Tibial nerve (tissue), 4 donors: ENCODE data around the gene ARHGEF19. TPM values are rescaled to one million over a fixed set of nuclear protein-coding genes. Genes with fewer than 3 reads are reported as not detected.
A peak's percentile ranks its signal among the peaks of the same experiment; 100 is the strongest.
"Not testable (repeated sequence)": the region's sequence is repeated elsewhere in the genome, so short reads cannot be mapped to it uniquely, and the experiment has no call there.

Experiments
- DNase-seq, 2 donors: peaks; one replicate each; pipeline ENCODE4 v3.0.0-alpha.2; 2019; ENCODE audit warnings: low spot score in 2 of 2
- H3K27ac ChIP-seq, 4 donors: fragments of 200-600 bp; sonication (generic) in 3 of 4; one replicate each; pipeline ENCODE4 v1.5.1; 2017 to 2019; ENCODE audit warnings: mild to moderate bottlenecking in 1 of 4
- H3K27me3 ChIP-seq, 2 donors: fragments of 200-600 bp; sonication (generic) in 1 of 2; one replicate each; pipeline versions ENCODE4 v1.5.1 to v1.6.0; 2017 to 2019
- H3K36me3 ChIP-seq, 3 donors: fragments of 200-600 bp; sonication (generic); one replicate each; pipeline ENCODE4 v1.5.1; 2018 to 2019
- H3K4me1 ChIP-seq, 4 donors: fragments of 200-600 bp; sonication (generic) in 3 of 4; one replicate each; pipeline ENCODE4 v1.5.1; 2017 to 2019
- H3K4me3 ChIP-seq, 4 donors: fragments of 200-600 bp; sonication (generic) in 3 of 4; one replicate each; pipeline ENCODE4 v1.5.1; 2017 to 2019; ENCODE audit warnings: mild to moderate bottlenecking in 1 of 4, moderate library complexity in 1 of 4
- H3K9me3 ChIP-seq, 4 donors: fragments of 200-600 bp; sonication (generic) in 3 of 4; one replicate each; pipeline ENCODE4 v1.5.1; 2017 to 2019
- CTCF ChIP-seq, 5 experiments: fragments of 200-600 bp in 3 of 5; fragments of 450-650 bp in 2 of 5; sonication (generic) in 3 of 5; IDR thresholded peaks; one replicate each; pipeline ENCODE4 v1.5.1; 2016 to 2019; ENCODE audit warnings: antibody characterized with exemption in 5 of 5, mild to moderate bottlenecking in 3 of 5, moderate library complexity in 2 of 5
- EP300 ChIP-seq, 2 donors: sonication (generic); formaldehyde crosslinking; IDR thresholded peaks; one replicate each; pipeline ENCODE4 v1.6.1; 2017; ENCODE audit warnings: antibody characterized with exemption in 2 of 2, mild to moderate bottlenecking in 1 of 2
- POLR2A ChIP-seq, 2 donors: fragments of 450-650 bp; IDR thresholded peaks; one replicate each; pipeline ENCODE4 v1.6.1; 2017; ENCODE audit warnings: antibody characterized with exemption in 2 of 2, mild to moderate bottlenecking in 2 of 2, moderate library complexity in 2 of 2
- WGBS, 2 donors: methylation state at CpG; one replicate each; pipeline ENCODE4 v1.1.5; 2018; 5-methylcytosine and 5-hydroxymethylcytosine counted together
- total RNA-seq, 4 donors: library from RNA; depleted of rRNA; stranded (reverse); fragments of >200 nt; gene quantifications; one replicate each; pipeline ENCODE4 v1.1.0, GENCODE V29; 2016

ARHGEF19 gene
- total RNA-seq: 10 to 100 TPM in 2 of 4 donors, 1 to 10 TPM in 2; 7.8 to 19.3 (median 11.1) TPM

GRCh38 chr1:16212251-16212961, at the start of gene ARHGEF19:
TSS of gene ARHGEF19 (minus strand) at chr1:16212652. CDS start at chr1:16209054, 3,598 bp downstream.
- no peaks in the 10 kb centered on the region for H3K27me3 ChIP-seq
- H3K4me3 ChIP-seq: no peak within 1 kb of the TSS
- 40 to 43% methylated on average over 10 to 13 of the region's 14 CpGs for WGBS, 2 donors
- peaks cover 0 to 36% (median 4%) of the 10 kb centered on the region in 4 donors for H3K4me1 ChIP-seq
- TF ChIP-seq POLR2A (IDR thresholded peaks at IDR 0.05): no peak
- TF ChIP-seq EP300 (IDR thresholded peaks at IDR 0.05): no peak
- TF ChIP-seq CTCF (IDR thresholded peaks at IDR 0.05): no peak
- H3K27ac ChIP-seq: no peak within 1 kb of the TSS
- no peaks in the 10 kb centered on the region for H3K9me3 ChIP-seq
- no peaks in the 10 kb centered on the region for H3K36me3 ChIP-seq
- no peak for DNase-seq

- peaks cover 0 to 34% (median 1%) of the 10 kb centered on the region in 4 donors for H3K4me1 ChIP-seq
- peaks cover 0 to 12% (median 0%) of the 10 kb centered on the region in 3 donors for H3K36me3 ChIP-seq
- TF ChIP-seq POLR2A (IDR thresholded peaks at IDR 0.05): no peak
- TF ChIP-seq EP300 (IDR thresholded peaks at IDR 0.05): no peak
- no peak for TF ChIP-seq CTCF (IDR thresholded peaks at IDR 0.05)
- DNase-seq: no peak
- no peak overlapping the region for H3K4me3 ChIP-seq
- 97 to 100% methylated on average over 1 of the region's 1 CpG for WGBS, 2 donors
- H3K27me3 ChIP-seq: no peaks in the 10 kb centered on the region
- H3K9me3 ChIP-seq: no peaks in the 10 kb centered on the region
- no peak overlapping the region for H3K27ac ChIP-seq
These were observed 49.6 kb upstream of the ARHGEF19 start for GRCh38 chr1:16262067-16262466.

GRCh38 chr1:16260814-16261213, 48.4 kb upstream of the ARHGEF19 start:
- no peak overlapping the region for H3K4me3 ChIP-seq
- peaks cover 0 to 20% (median under 1%) of the 10 kb centered on the region in 3 donors for H3K36me3 ChIP-seq
- no peak overlapping the region for H3K27ac ChIP-seq
- H3K27me3 ChIP-seq: no peaks in the 10 kb centered on the region
- no peaks in the 10 kb centered on the region for H3K9me3 ChIP-seq
- peaks cover 0 to 32% (median 0%) of the 10 kb centered on the region in 4 donors for H3K4me1 ChIP-seq
- TF ChIP-seq CTCF (IDR thresholded peaks at IDR 0.05): no peak
- TF ChIP-seq POLR2A (IDR thresholded peaks at IDR 0.05): no peak
- TF ChIP-seq EP300 (IDR thresholded peaks at IDR 0.05): no peak
- WGBS, 2 donors: 58 to 68% methylated on average over 1 of the region's 1 CpG
- no peak for DNase-seq

GRCh38 chr1:16258591-16259135, 46.2 kb upstream of the ARHGEF19 start:
- H3K36me3 ChIP-seq: peaks cover 0 to 40% (median 6%) of the 10 kb centered on the region in 3 donors
- TF ChIP-seq POLR2A (IDR thresholded peaks at IDR 0.05) (no peak), CTCF (IDR thresholded peaks at IDR 0.05) (no peak), EP300 (IDR thresholded peaks at IDR 0.05) (no peak)
- peaks cover 0 to 48% (median 0%) of the 10 kb centered on the region in 4 donors for H3K4me1 ChIP-seq
- no peak overlapping the region for H3K4me3 ChIP-seq
- H3K27ac ChIP-seq: peak overlapping the region in 1 of 4 donors; percentile 0
- DNase-seq: no peak
- H3K9me3 ChIP-seq: no peaks in the 10 kb centered on the region
- no peaks in the 10 kb centered on the region for H3K27me3 ChIP-seq
- 93 to 95% methylated on average over 9 of the region's 9 CpGs for WGBS, 2 donors

- Histone ChIP-seq H3K9me3 (no peaks in the 10 kb centered on the region), H3K27ac (no peak overlapping the region), H3K36me3 (peaks cover 0 to 40% (median 6%) of the 10 kb centered on the region in 3 donors), H3K4me3 (no peak overlapping the region), H3K27me3 (no peaks in the 10 kb centered on the region), H3K4me1 (peaks cover 0 to 54% (median 0%) of the 10 kb centered on the region in 4 donors)
- no peak for TF ChIP-seq CTCF (IDR thresholded peaks at IDR 0.05)
- TF ChIP-seq POLR2A (IDR thresholded peaks at IDR 0.05): no peak
- TF ChIP-seq EP300 (IDR thresholded peaks at IDR 0.05): no peak
- 91 to 94% methylated on average over 3 of the region's 3 CpGs for WGBS, 2 donors
- DNase-seq: no peak
These were observed 45.5 kb upstream of the ARHGEF19 start for GRCh38 chr1:16257968-16258367.

GRCh38 chr1:16257556-16257955, 45.1 kb upstream of the ARHGEF19 start:
- H3K4me3 ChIP-seq, H3K27ac ChIP-seq, DNase-seq, H3K27me3 ChIP-seq, H3K9me3 ChIP-seq: not testable (repeated sequence)
- Histone ChIP-seq H3K4me1 (peaks cover 0 to 58% (median 0%) of the 10 kb centered on the region in 4 donors), H3K36me3 (peaks cover 0 to 37% (median 6%) of the 10 kb centered on the region in 3 donors)
- 96 to 98% methylated on average over 3 of the region's 3 CpGs for WGBS, 2 donors
